ENCODE measurements around the gene PTEN.
"Not testable (repeated sequence)": the region's sequence is repeated elsewhere in the genome, so short reads cannot be mapped to it uniquely, and the experiment has no call there.

PTEN gene

GRCh38 chr10:87860816-87861403 lies 2.5 kb upstream of the PTEN start:
- H3K36me3 Mint-ChIP-seq: peaks cover 36% of the 10 kb centered on the region
- ATAC-seq (no peak), DNase-seq (ENCODE audit: low spot score in 2 of 2) (no peak)

GRCh38 chr10:87861566-87861952 lies 1.9 kb upstream of the PTEN start:
- peak overlapping the region; percentile 97 for H3K4me3 Mint-ChIP-seq
- ATAC-seq (no peak), DNase-seq (ENCODE audit: low spot score in 2 of 2) (no peak)
- H3K36me3 Mint-ChIP-seq: peaks cover 42% of the 10 kb centered on the region
- no peaks in the 10 kb centered on the region for H3K9me3 Mint-ChIP-seq
- H3K4me1 Mint-ChIP-seq: peaks cover 32% of the 10 kb centered on the region
- peak overlapping the region; percentile 94 for H3K27ac Mint-ChIP-seq

More at GRCh38 chr10:87860816-87861403, 2.5 kb upstream of the PTEN start:
- peak overlapping the region; percentile 97 for H3K4me3 Mint-ChIP-seq
- peaks cover 30% of the 10 kb centered on the region for H3K4me1 Mint-ChIP-seq
- H3K27ac Mint-ChIP-seq: peak overlapping the region; percentile 94
- no peaks in the 10 kb centered on the region for H3K9me3 Mint-ChIP-seq

GRCh38 chr10:87861953-87862678 lies 1.3 kb upstream of the PTEN start:
- Mint-ChIP-seq H3K9me3 (no peaks in the 10 kb centered on the region), H3K4me3 (peak overlapping the region; percentile 97), H3K36me3 (peaks cover 47% of the 10 kb centered on the region), H3K4me1 (peaks cover 37% of the 10 kb centered on the region), H3K27ac (peak overlapping the region; percentile 94)
- peak; percentile 84 to 97 for DNase-seq (ENCODE audit: low spot score in 2 of 2)
- ATAC-seq: peak; percentile 76

GRCh38 chr10:87862679-87863052 lies 759 bp upstream of the PTEN start:
- Mint-ChIP-seq H3K27ac (peak overlapping the region; percentile 94), H3K9me3 (no peaks in the 10 kb centered on the region), H3K4me3 (peak overlapping the region; percentile 97), H3K4me1 (peaks cover 37% of the 10 kb centered on the region), H3K36me3 (peaks cover 49% of the 10 kb centered on the region)
- ATAC-seq (peak; percentile 58), DNase-seq (ENCODE audit: low spot score in 2 of 2) (peak in 1 of 2 donors; percentile 24)

GRCh38 chr10:87863951-87864495 lies 598 bp downstream of the PTEN start:
- peak; percentile 25 to 71 for DNase-seq (ENCODE audit: low spot score in 2 of 2)
- H3K36me3 Mint-ChIP-seq: peaks cover 58% of the 10 kb centered on the region
- peak overlapping the region; percentile 94 for H3K27ac Mint-ChIP-seq
- peak overlapping the region; percentile 97 for H3K4me3 Mint-ChIP-seq
- not testable (repeated sequence) for H3K9me3 Mint-ChIP-seq
- ATAC-seq: peak; percentile 3
- peaks cover 42% of the 10 kb centered on the region for H3K4me1 Mint-ChIP-seq

GRCh38 chr10:87864496-87865059 lies 1.2 kb downstream of the PTEN start:
- H3K4me3 Mint-ChIP-seq: peak overlapping the region; percentile 97
- ATAC-seq: no peak
- H3K9me3 Mint-ChIP-seq: no peaks in the 10 kb centered on the region
- DNase-seq (ENCODE audit: low spot score in 2 of 2): no peak
- H3K27ac Mint-ChIP-seq: peak overlapping the region; percentile 91
- peaks cover 42% of the 10 kb centered on the region for H3K4me1 Mint-ChIP-seq
- peaks cover 58% of the 10 kb centered on the region for H3K36me3 Mint-ChIP-seq

GRCh38 chr10:87865241-87865881 lies 1.9 kb downstream of the PTEN start:
- Mint-ChIP-seq H3K4me1 (peaks cover 39% of the 10 kb centered on the region), H3K27ac (peak overlapping the region; percentile 91), H3K4me3 (peak overlapping the region; percentile 97), H3K36me3 (peaks cover 58% of the 10 kb centered on the region), H3K9me3 (no peaks in the 10 kb centered on the region)
- DNase-seq (ENCODE audit: low spot score in 2 of 2) (no peak), ATAC-seq (no peak)

- H3K4me3 Mint-ChIP-seq: peak overlapping the region; percentile 97
- ATAC-seq: no peak
- no peaks in the 10 kb centered on the region for H3K9me3 Mint-ChIP-seq
- peaks cover 36% of the 10 kb centered on the region for H3K4me1 Mint-ChIP-seq
- peaks cover 64% of the 10 kb centered on the region for H3K36me3 Mint-ChIP-seq
- no peak for DNase-seq (ENCODE audit: low spot score in 2 of 2)
- H3K27ac Mint-ChIP-seq: peak overlapping the region; percentile 16
Measured at GRCh38 chr10:87866412-87866974, 3.1 kb downstream of the PTEN start.

- Mint-ChIP-seq H3K4me1 (peaks cover 32% of the 10 kb centered on the region), H3K36me3 (peaks cover 57% of the 10 kb centered on the region), H3K27ac (no peak overlapping the region), H3K4me3 (peak overlapping the region; percentile 97), H3K9me3 (no peaks in the 10 kb centered on the region)
- DNase-seq (ENCODE audit: low spot score in 2 of 2) (no peak), ATAC-seq (no peak)
Measured at GRCh38 chr10:87867453-87867852, 4.0 kb downstream of the PTEN start.

GRCh38 chr10:87868277-87868676 lies 4.9 kb downstream of the PTEN start:
- no peak overlapping the region for H3K4me3 Mint-ChIP-seq
- no peaks in the 10 kb centered on the region for H3K9me3 Mint-ChIP-seq
- DNase-seq (ENCODE audit: low spot score in 2 of 2): no peak
- peaks cover 48% of the 10 kb centered on the region for H3K36me3 Mint-ChIP-seq
- ATAC-seq: no peak
- no peak overlapping the region for H3K27ac Mint-ChIP-seq
- H3K4me1 Mint-ChIP-seq: peaks cover 32% of the 10 kb centered on the region

GRCh38 chr10:87869139-87869538 lies 5.7 kb downstream of the PTEN start:
- not testable (repeated sequence) for H3K9me3 Mint-ChIP-seq; DNase-seq (ENCODE audit: low spot score in 2 of 2); H3K4me3 Mint-ChIP-seq; ATAC-seq; H3K27ac Mint-ChIP-seq
- Mint-ChIP-seq H3K4me1 (peaks cover 32% of the 10 kb centered on the region), H3K36me3 (peaks cover 44% of the 10 kb centered on the region)

GRCh38 chr10:87869773-87870551 lies 6.5 kb downstream of the PTEN start:
- peaks cover 38% of the 10 kb centered on the region for H3K36me3 Mint-ChIP-seq
- no peak overlapping the region for H3K27ac Mint-ChIP-seq
- no peak for ATAC-seq
- H3K9me3 Mint-ChIP-seq: no peaks in the 10 kb centered on the region
- no peak overlapping the region for H3K4me3 Mint-ChIP-seq
- no peak for DNase-seq (ENCODE audit: low spot score in 2 of 2)
- peaks cover 30% of the 10 kb centered on the region for H3K4me1 Mint-ChIP-seq

- H3K36me3 Mint-ChIP-seq: peaks cover 22% of the 10 kb centered on the region
- no peaks in the 10 kb centered on the region for H3K9me3 Mint-ChIP-seq
- H3K4me1 Mint-ChIP-seq: peaks cover 13% of the 10 kb centered on the region
- ATAC-seq (no peak), DNase-seq (ENCODE audit: low spot score in 2 of 2) (no peak)
- H3K4me3 Mint-ChIP-seq: no peak overlapping the region
- H3K27ac Mint-ChIP-seq: no peak overlapping the region
Measured at GRCh38 chr10:87872828-87873227, 9.4 kb downstream of the PTEN start.

GRCh38 chr10:87873656-87874055 lies 10.2 kb downstream of the PTEN start:
- Mint-ChIP-seq H3K9me3 (no peaks in the 10 kb centered on the region), H3K4me3 (no peak overlapping the region), H3K36me3 (peaks cover 24% of the 10 kb centered on the region), H3K4me1 (peaks cover 11% of the 10 kb centered on the region), H3K27ac (no peak overlapping the region)
- DNase-seq (ENCODE audit: low spot score in 2 of 2) (no peak), ATAC-seq (no peak)
